Measurements from ENCODE around the gene NR6A1. TPM values are rescaled to one million over a fixed set of nuclear protein-coding genes. Genes with fewer than 3 reads are reported as not detected.

Gene NR6A1
- total RNA-seq, 4 donors from 2014 or later: 1.7 to 8.4 (median 5.5) TPM

DNA sequence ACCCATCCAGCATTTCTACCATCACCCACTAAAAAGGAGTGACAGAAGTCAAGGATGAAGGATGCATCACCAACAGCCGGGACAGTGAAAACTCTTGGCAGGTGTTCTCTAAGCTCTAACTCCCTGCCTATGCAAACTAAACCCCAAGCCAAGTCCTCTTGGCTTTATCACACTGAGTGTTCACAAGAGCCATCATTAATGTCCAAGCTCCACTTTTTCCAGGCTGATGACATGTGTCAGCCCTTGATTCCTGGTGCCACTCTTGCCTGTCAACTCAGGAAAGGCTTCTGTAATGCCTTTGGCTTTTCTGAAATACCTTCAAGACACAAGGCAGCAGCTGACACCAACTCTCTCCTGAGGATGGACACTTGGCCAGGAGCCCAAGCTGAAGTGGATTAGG lies 86.9 kb downstream of the NR6A1 start:
- Histone ChIP-seq H3K4me1 (no peaks in the 10 kb centered on the region), H3K9me3 (no peaks in the 10 kb centered on the region), H3K27me3 (no peaks in the 10 kb centered on the region), H3K4me3 (no peak overlapping the region), H3K27ac (no peak overlapping the region), H3K36me3 (no peaks in the 10 kb centered on the region)
- TF ChIP-seq POLR2A (IDR thresholded peaks at IDR 0.05) (no peak), EP300 (IDR thresholded peaks at IDR 0.05) (no peak)
- 93 to 100% methylated on average over 1 of the region's 1 CpG for WGBS, 2 donors
- no peak for DNase-seq (ENCODE audit: low spot score in 2 of 2)

DNA sequence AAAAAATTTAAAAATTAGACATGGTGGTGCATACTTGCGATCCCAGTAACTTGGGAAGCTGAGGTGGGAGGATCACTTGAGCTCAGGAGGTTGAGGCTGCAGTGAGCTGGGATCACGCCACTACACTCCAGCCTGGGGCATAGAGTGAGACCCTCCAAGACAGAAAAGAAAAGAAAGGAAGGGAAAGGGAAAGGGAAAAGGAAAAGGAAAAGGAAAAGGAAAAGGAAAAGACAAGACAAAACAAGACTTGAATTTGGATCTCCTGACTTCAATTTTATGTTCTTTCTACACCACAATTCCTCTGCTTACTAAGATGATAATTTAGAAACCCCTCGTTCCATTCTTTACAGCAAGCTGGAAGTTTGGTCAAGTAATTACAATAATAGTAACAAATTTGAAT lies 88.1 kb downstream of the NR6A1 start:
- 95% methylated on average over 3 of the region's 3 CpGs for WGBS, 2 donors
- H3K4me1 ChIP-seq: no peaks in the 10 kb centered on the region
- H3K27ac ChIP-seq: no peak overlapping the region
- H3K27me3 ChIP-seq: no peaks in the 10 kb centered on the region
- DNase-seq (ENCODE audit: low spot score in 2 of 2): no peak
- no peaks in the 10 kb centered on the region for H3K9me3 ChIP-seq
- no peak overlapping the region for H3K4me3 ChIP-seq
- TF ChIP-seq EP300 (IDR thresholded peaks at IDR 0.05) (no peak), POLR2A (IDR thresholded peaks at IDR 0.05) (no peak)
- TF ChIP-seq, protein P1, sequence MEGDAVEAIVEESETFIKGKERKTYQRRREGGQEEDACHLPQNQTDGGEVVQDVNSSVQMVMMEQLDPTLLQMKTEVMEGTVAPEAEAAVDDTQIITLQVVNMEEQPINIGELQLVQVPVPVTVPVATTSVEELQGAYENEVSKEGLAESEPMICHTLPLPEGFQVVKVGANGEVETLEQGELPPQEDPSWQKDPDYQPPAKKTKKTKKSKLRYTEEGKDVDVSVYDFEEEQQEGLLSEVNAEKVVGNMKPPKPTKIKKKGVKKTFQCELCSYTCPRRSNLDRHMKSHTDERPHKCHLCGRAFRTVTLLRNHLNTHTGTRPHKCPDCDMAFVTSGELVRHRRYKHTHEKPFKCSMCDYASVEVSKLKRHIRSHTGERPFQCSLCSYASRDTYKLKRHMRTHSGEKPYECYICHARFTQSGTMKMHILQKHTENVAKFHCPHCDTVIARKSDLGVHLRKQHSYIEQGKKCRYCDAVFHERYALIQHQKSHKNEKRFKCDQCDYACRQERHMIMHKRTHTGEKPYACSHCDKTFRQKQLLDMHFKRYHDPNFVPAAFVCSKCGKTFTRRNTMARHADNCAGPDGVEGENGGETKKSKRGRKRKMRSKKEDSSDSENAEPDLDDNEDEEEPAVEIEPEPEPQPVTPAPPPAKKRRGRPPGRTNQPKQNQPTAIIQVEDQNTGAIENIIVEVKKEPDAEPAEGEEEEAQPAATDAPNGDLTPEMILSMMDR (IDR thresholded peaks at IDR 0.05): no peak
- H3K36me3 ChIP-seq: no peaks in the 10 kb centered on the region

DNA sequence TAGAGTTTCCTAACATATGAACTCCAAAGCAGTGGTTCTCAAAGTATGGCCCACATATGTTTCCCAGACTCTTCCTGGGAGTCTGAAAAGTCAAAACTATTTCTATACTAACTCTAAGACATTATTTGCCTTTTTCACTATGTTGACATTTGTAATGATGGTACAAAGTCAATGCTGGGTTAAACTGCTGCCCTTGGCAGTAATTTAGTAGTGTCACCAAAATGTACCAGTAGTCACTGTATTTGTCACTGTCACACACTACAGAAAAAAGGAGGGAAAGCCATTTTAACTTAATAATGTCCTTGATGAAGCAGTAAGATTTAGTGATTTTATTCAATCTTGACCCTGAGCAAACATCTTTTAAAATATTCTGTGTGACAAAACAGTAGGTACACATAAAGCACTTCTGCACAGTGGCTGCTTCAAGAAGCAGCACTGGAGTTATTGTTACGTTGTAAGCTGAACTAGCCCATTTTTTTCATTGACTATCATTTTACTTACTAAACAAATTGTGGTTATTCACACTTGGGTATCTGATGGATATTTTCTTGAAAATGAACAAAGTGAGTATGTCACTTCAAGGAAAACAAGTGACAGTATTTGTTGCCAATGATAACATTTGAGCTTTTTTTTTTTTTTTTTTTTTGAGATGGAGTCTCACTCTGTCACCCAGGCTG lies 90.3 kb downstream of the NR6A1 start:
- Histone ChIP-seq H3K4me3 (no peak overlapping the region), H3K27me3 (no peaks in the 10 kb centered on the region), H3K36me3 (no peaks in the 10 kb centered on the region), H3K27ac (no peak overlapping the region), H3K9me3 (no peaks in the 10 kb centered on the region), H3K4me1 (peaks cover 0 to 20% (median 1%) of the 10 kb centered on the region in 4 donors)
- TF ChIP-seq, protein P1 (IDR thresholded peaks at IDR 0.05): no peak
- no peak for TF ChIP-seq EP300 (IDR thresholded peaks at IDR 0.05)
- no peak for TF ChIP-seq POLR2A (IDR thresholded peaks at IDR 0.05)
- WGBS, 2 donors: 70 to 75% methylated on average over 1 of the region's 1 CpG
- DNase-seq (ENCODE audit: low spot score in 2 of 2): no peak

DNA sequence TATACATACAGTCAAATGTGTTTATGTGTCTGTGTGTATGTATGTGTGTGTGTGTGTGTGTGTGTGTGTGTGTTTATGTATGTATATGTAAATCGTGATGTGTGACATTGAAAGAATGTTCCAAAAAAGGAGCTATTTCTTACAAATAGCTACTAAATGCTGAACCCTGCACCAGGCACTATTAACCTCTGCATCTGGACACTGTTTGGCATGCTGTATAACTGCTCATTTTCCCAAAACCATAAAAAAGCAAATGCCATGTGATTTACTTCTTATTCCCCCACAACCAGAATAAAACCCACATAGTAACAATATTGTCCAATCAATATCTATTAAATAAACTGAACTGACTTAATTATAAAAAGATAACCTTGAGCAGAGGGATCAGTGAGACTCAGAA lies 91.1 kb downstream of the NR6A1 start:
- TF ChIP-seq EP300 (IDR thresholded peaks at IDR 0.05) (no peak), POLR2A (IDR thresholded peaks at IDR 0.05) (no peak)
- TF ChIP-seq, protein P1 (IDR thresholded peaks at IDR 0.05): no peak
- 88 to 96% methylated on average over 1 of the region's 1 CpG for WGBS, 2 donors
- no peaks in the 10 kb centered on the region for H3K36me3 ChIP-seq
- H3K27ac ChIP-seq: no peak overlapping the region
- no peak for DNase-seq (ENCODE audit: low spot score in 2 of 2)
- no peaks in the 10 kb centered on the region for H3K27me3 ChIP-seq
- H3K4me1 ChIP-seq: peaks cover 0 to 27% (median 2%) of the 10 kb centered on the region in 4 donors
- H3K4me3 ChIP-seq: no peak overlapping the region
- no peaks in the 10 kb centered on the region for H3K9me3 ChIP-seq

DNA sequence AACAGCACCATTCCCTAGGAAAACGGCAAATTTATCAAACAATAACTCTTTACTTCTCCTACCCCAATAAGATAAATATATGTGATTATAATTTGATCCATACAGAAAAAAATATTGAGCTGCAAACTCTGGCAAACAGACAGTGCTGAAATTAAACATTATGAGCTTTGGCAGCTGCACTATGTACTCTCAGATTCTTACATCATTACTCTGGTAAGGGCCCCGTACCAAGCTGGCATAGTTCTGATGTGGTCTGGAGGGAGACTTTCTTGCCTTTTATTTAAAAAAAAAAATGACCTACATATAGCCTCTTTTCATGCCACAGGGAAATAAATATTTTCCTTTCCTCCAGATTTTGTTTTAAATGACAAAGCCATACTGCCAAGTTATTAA lies 95.0 kb downstream of the NR6A1 start:
- Histone ChIP-seq H3K4me3 (no peak overlapping the region), H3K9me3 (no peaks in the 10 kb centered on the region), H3K4me1 (peaks cover 0 to 27% (median 2%) of the 10 kb centered on the region in 4 donors), H3K36me3 (no peaks in the 10 kb centered on the region), H3K27ac (peak overlapping the region in 1 of 4 donors; percentile 0), H3K27me3 (no peaks in the 10 kb centered on the region)
- no peak for DNase-seq (ENCODE audit: low spot score in 2 of 2)
- TF ChIP-seq, protein P1 (IDR thresholded peaks at IDR 0.05): no peak
- TF ChIP-seq POLR2A (IDR thresholded peaks at IDR 0.05): no peak
- TF ChIP-seq EP300 (IDR thresholded peaks at IDR 0.05): no peak
- WGBS, 2 donors: 22 to 25% methylated on average over 2 of the region's 2 CpGs
